ENCODE measurements around the gene SPON1.

Gene SPON1

GRCh38 chr11:14308897-14309387, 346.4 kb downstream of the SPON1 start:
- in situ Hi-C loops (cut with MboI; ENCODE audit: low sequenced_read_pairs) = no loop called here

GRCh38 chr11:14309425-14310192, 347.1 kb downstream of the SPON1 start:
- in situ Hi-C loops (cut with MboI; ENCODE audit: low sequenced_read_pairs) = no loop called here

- in situ Hi-C loops (cut with MboI; ENCODE audit: low sequenced_read_pairs) = no loop called here
These were observed 348.2 kb downstream of the SPON1 start for GRCh38 chr11:14310679-14311078.

- in situ Hi-C loops (cut with MboI; ENCODE audit: low sequenced_read_pairs) = no loop called here
These were observed 350.4 kb downstream of the SPON1 start for GRCh38 chr11:14312736-14313438.

- in situ Hi-C loops (cut with MboI; ENCODE audit: low sequenced_read_pairs) = no loop called here
These were observed 351.6 kb downstream of the SPON1 start for GRCh38 chr11:14314127-14314526.

- in situ Hi-C loops (cut with MboI; ENCODE audit: low sequenced_read_pairs) = no loop called here
These were observed 352.6 kb downstream of the SPON1 start for GRCh38 chr11:14315130-14315529.

Measured in hTERT RPE-1 (cell line).